GM21515 (cell line): ENCODE results near the gene HES5.

ENCODE experiments used
- ATAC-seq: cut with Tn5 transposase; IDR thresholded peaks from one replicate; pipeline ENCODE4 v1.9.1; 2021; ENCODE audit not compliant: unreplicated experiment

HES5 gene

GRCh38 chr1:2532485-2533160 is 2.6 kb upstream of the HES5 start:
- ATAC-seq = no peak

- ATAC-seq = no peak
Measured at GRCh38 chr1:2530513-2531361, 674 bp upstream of the HES5 start.

GRCh38 chr1:2528966-2529783 is 888 bp downstream of the HES5 start:
- no peak for ATAC-seq

- ATAC-seq = no peak
Measured at GRCh38 chr1:2528611-2528965, 1.5 kb downstream of the HES5 start.

GRCh38 chr1:2528016-2528415 is 2.0 kb downstream of the HES5 start:
- no peak for ATAC-seq

GRCh38 chr1:2527556-2527860 is 2.6 kb downstream of the HES5 start:
- ATAC-seq = no peak

- ATAC-seq = peak; percentile 28
Measured at GRCh38 chr1:2526824-2527555, 3.1 kb downstream of the HES5 start.

GRCh38 chr1:2525920-2526823 is 3.9 kb downstream of the HES5 start, which contains the start of gene PANK4:
PANK4 (minus strand) TSS chr1:2526596; CDS start chr1:2526587, 9 bp downstream.
- peak; percentile 80 for ATAC-seq

GRCh38 chr1:2525572-2525919 is 4.5 kb downstream of the HES5 start:
- no peak for ATAC-seq

GRCh38 chr1:2523891-2524609 is 6.0 kb downstream of the HES5 start:
- ATAC-seq = no peak

GRCh38 chr1:2523191-2523890 is 6.7 kb downstream of the HES5 start:
- ATAC-seq = no peak

GRCh38 chr1:2522230-2522629 is 7.8 kb downstream of the HES5 start:
- no peak for ATAC-seq

GRCh38 chr1:2520806-2521205 is 9.3 kb downstream of the HES5 start:
- ATAC-seq = no peak

- no peak for ATAC-seq
Measured at GRCh38 chr1:2520206-2520605, 9.9 kb downstream of the HES5 start.

- ATAC-seq = no peak
Measured at GRCh38 chr1:2519729-2520128, 10.3 kb downstream of the HES5 start.

GRCh38 chr1:2519029-2519685 is 10.9 kb downstream of the HES5 start:
- no peak for ATAC-seq

GRCh38 chr1:2518528-2518927 is 11.5 kb downstream of the HES5 start:
- ATAC-seq = no peak

- ATAC-seq = no peak
Measured at GRCh38 chr1:2517966-2518365, 12.1 kb downstream of the HES5 start.
